GM12864 (cell line): ENCODE measurements around the gene ZSCAN18.

Experiments used
- DNase-seq: peaks from one replicate; pipeline ENCODE4 v3.0.0-alpha.2; 2011; ENCODE audit warnings: low read depth
- H3K4me3 ChIP-seq: 2 replicates; pipeline ENCODE4 v1.5.1; 2011; ENCODE audit warnings: mild to moderate bottlenecking, low read depth, low read length, control low read depth
- TF ChIP-seq, protein P1 (sequence below): IDR thresholded peaks from 2 replicates; pipeline ENCODE4 v1.5.1; 2011; ENCODE audit warnings: low read depth, mild to moderate bottlenecking, moderate library complexity, low read length, control low read depth, inconsistent platforms; ENCODE audit errors: missing control alignments

The ZSCAN18 gene

DNA sequence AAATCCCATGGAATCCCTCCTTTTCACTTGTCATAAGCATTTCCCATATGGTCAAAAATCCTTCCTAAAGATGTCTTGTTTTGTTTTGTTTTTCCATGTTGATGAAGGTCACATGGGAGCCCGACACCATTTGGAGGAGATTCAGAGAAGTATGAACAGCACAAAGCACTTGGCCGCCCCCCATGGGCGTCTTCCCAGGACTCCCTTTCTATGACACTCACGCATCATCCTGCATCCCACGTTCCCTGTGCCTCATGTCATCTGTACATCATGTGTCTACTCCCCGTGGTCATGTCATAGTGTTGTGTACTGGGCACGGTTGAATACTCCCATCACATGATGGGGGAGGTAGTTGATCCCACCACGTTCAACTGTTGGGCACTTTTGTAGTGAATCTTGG, 62.2 kb downstream of the ZSCAN18 start:
- TF ChIP-seq, protein P1, sequence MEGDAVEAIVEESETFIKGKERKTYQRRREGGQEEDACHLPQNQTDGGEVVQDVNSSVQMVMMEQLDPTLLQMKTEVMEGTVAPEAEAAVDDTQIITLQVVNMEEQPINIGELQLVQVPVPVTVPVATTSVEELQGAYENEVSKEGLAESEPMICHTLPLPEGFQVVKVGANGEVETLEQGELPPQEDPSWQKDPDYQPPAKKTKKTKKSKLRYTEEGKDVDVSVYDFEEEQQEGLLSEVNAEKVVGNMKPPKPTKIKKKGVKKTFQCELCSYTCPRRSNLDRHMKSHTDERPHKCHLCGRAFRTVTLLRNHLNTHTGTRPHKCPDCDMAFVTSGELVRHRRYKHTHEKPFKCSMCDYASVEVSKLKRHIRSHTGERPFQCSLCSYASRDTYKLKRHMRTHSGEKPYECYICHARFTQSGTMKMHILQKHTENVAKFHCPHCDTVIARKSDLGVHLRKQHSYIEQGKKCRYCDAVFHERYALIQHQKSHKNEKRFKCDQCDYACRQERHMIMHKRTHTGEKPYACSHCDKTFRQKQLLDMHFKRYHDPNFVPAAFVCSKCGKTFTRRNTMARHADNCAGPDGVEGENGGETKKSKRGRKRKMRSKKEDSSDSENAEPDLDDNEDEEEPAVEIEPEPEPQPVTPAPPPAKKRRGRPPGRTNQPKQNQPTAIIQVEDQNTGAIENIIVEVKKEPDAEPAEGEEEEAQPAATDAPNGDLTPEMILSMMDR: no peak
- H3K4me3 ChIP-seq: no peak overlapping the region
- DNase-seq: no peak

DNA sequence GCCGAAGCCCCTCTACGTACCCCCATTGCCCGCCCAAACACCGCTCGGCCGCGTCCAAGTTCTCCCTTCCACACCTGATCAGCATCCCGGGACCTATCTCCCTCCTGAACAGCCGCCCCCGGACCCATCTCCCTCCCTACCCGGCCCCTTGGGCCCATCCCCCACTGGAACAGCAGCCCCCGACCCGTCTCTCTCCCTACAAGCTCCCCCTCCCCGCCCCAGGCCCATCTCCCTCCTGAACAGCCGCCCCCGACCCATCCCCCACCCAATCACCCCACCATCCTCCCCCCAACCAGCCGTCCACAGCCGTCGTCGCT, 63.6 kb downstream of the ZSCAN18 start:
- TF ChIP-seq, protein P1: no peak
- no peak overlapping the region for H3K4me3 ChIP-seq
- no peak for DNase-seq
